Esophagus squamous epithelium (tissue), 5 donors: ENCODE results near the gene TGFBR3. TPM values are rescaled to one million over a fixed set of nuclear protein-coding genes. Genes with fewer than 3 reads are reported as not detected.
A peak's percentile ranks its signal among the peaks of the same experiment; 100 is the strongest.

Source experiments
- DNase-seq: peaks from one replicate; lab custom pipeline; 2025; lab: John Stamatoyannopoulos, UW
- H3K27ac ChIP-seq, 4 donors: fragments of 200-600 bp; sonication (generic); one replicate each; pipeline ENCODE4 v1.5.1; 2016 to 2019; ENCODE audit warnings: mild to moderate bottlenecking in 1 of 4
- H3K27me3 ChIP-seq, 4 donors: fragments of 200-600 bp; sonication (generic); 1 replicate in 3 of 4; 2 replicates in 1 of 4; pipeline versions ENCODE4 v1.5.1 to v1.6.0; 2017 to 2021; ENCODE audit warnings: antibody characterized with exemption in 1 of 4
- H3K36me3 ChIP-seq, 3 donors: fragments of 200-600 bp; sonication (generic); one replicate each; pipeline ENCODE4 v1.5.1; 2016 to 2019
- H3K4me1 ChIP-seq, 3 donors: fragments of 200-600 bp; sonication (generic); one replicate each; pipeline ENCODE4 v1.5.1; 2017 to 2019
- H3K4me3 ChIP-seq, 4 donors: fragments of 200-600 bp; sonication (generic); 1 replicate in 3 of 4; 2 replicates in 1 of 4; pipeline ENCODE4 v1.5.1; 2016 to 2019; ENCODE audit warnings: mild to moderate bottlenecking in 2 of 4, moderate library complexity in 1 of 4
- H3K9me3 ChIP-seq, 3 donors: fragments of 200-600 bp; sonication (generic); one replicate each; pipeline ENCODE4 v1.5.1; 2016 to 2019
- POLR2A ChIP-seq, 4 donors: fragments of 450-650 bp; IDR thresholded peaks; one replicate each; pipeline ENCODE4 v1.6.1; 2017; ENCODE audit warnings: antibody characterized with exemption in 4 of 4, mild to moderate bottlenecking in 4 of 4, moderate library complexity in 3 of 4
- WGBS, 2 donors: methylation state at CpG; one replicate each; pipeline ENCODE4 v1.1.5; 2018; 5-methylcytosine and 5-hydroxymethylcytosine counted together
- intact Hi-C: fragments of 100-400 bp; cut with DNase I; formaldehyde crosslinking; loops from one replicate; pipeline ENCODE4 v1.15.0; 2022
- total RNA-seq, 4 donors: library from RNA; depleted of rRNA; stranded (reverse); fragments of >200 nt; gene quantifications; one replicate each; pipeline ENCODE4 v1.1.0, GENCODE V29; 2016
- TF ChIP-seq, protein P1 (sequence below), 6 experiments: fragments of 450-650 bp in 4 of 6; fragments of 200-600 bp in 2 of 6; sonication (generic) in 2 of 6; IDR thresholded peaks; one replicate each; pipeline ENCODE4 v1.5.1; 2016 to 2019; ENCODE audit warnings: antibody characterized with exemption in 6 of 6, mild to moderate bottlenecking in 4 of 6, moderate library complexity in 4 of 6
- donor health status: DM: yes; HTN: yes; CAD: no.

TGFBR3 gene
- total RNA-seq, 4 donors from 2014 or later = 11.3 to 119 (median 30.7) TPM

DNA sequence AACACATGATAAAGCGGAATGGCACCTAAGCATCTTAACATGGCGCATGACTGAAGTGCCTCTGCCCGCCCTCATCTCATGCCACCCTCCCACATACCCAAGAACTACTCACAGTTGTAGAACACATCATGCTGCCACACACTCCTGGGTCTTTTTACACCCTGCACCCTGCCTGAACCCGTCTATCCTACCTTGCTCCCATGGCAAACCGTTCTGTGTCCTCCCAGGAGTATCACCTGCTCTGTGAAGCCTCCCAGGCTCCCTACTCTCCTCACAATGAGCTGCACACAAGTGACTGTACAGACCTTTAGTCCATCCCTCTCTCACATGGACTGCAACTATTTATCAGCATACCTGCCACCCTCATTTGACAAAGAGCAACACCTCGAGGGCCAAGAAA lies 144.0 kb downstream of the TGFBR3 start:
- intact Hi-C loops = no loop called here
- no peak overlapping the region for H3K4me3 ChIP-seq
- WGBS, 2 donors = 88% methylated on average over 6 of the region's 6 CpGs
- no peak for TF ChIP-seq POLR2A (IDR thresholded peaks at IDR 0.05)
- TF ChIP-seq, protein P1, sequence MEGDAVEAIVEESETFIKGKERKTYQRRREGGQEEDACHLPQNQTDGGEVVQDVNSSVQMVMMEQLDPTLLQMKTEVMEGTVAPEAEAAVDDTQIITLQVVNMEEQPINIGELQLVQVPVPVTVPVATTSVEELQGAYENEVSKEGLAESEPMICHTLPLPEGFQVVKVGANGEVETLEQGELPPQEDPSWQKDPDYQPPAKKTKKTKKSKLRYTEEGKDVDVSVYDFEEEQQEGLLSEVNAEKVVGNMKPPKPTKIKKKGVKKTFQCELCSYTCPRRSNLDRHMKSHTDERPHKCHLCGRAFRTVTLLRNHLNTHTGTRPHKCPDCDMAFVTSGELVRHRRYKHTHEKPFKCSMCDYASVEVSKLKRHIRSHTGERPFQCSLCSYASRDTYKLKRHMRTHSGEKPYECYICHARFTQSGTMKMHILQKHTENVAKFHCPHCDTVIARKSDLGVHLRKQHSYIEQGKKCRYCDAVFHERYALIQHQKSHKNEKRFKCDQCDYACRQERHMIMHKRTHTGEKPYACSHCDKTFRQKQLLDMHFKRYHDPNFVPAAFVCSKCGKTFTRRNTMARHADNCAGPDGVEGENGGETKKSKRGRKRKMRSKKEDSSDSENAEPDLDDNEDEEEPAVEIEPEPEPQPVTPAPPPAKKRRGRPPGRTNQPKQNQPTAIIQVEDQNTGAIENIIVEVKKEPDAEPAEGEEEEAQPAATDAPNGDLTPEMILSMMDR (IDR thresholded peaks at IDR 0.05) = no peak
- peaks cover 0 to 14% (median 0%) of the 10 kb centered on the region in 3 donors for H3K36me3 ChIP-seq
- H3K4me1 ChIP-seq = peaks cover 18 to 70% (median 43%) of the 10 kb centered on the region in 3 donors
- H3K9me3 ChIP-seq = no peaks in the 10 kb centered on the region
- DNase-seq = no peak
- peak overlapping the region in 3 of 4 donors; percentile 64 to 79 (median 71) for H3K27ac ChIP-seq
- no peaks in the 10 kb centered on the region for H3K27me3 ChIP-seq

GRCh38 chr1:91741301-91741700 lies 144.7 kb downstream of the TGFBR3 start:
- DNase-seq = no peak
- WGBS, 2 donors = 90 to 100% methylated on average over 4 to 5 of the region's 5 CpGs
- intact Hi-C loops = no loop called here
- H3K9me3 ChIP-seq = no peaks in the 10 kb centered on the region
- H3K27me3 ChIP-seq = no peaks in the 10 kb centered on the region
- peak overlapping the region in 3 of 4 donors; percentile 64 to 79 (median 71) for H3K27ac ChIP-seq
- H3K36me3 ChIP-seq = peaks cover 0 to 14% (median 0%) of the 10 kb centered on the region in 3 donors
- TF ChIP-seq, protein P1 (IDR thresholded peaks at IDR 0.05) = no peak
- no peak for TF ChIP-seq POLR2A (IDR thresholded peaks at IDR 0.05)
- H3K4me1 ChIP-seq = peaks cover 18 to 71% (median 46%) of the 10 kb centered on the region in 3 donors
- H3K4me3 ChIP-seq = no peak overlapping the region

- no peak overlapping the region for H3K4me3 ChIP-seq
- H3K27me3 ChIP-seq = no peaks in the 10 kb centered on the region
- intact Hi-C loops = no loop called here
- peak overlapping the region; percentile 70 to 87 (median 84) for H3K27ac ChIP-seq
- peaks cover 0 to 33% (median 0%) of the 10 kb centered on the region in 3 donors for H3K36me3 ChIP-seq
- WGBS, 2 donors = 91 to 95% methylated on average over 4 of the region's 4 CpGs
- DNase-seq = no peak
- H3K4me1 ChIP-seq = peaks cover 10 to 63% (median 30%) of the 10 kb centered on the region in 3 donors
- no peaks in the 10 kb centered on the region for H3K9me3 ChIP-seq
- TF ChIP-seq POLR2A (IDR thresholded peaks at IDR 0.05) = no peak
- TF ChIP-seq, protein P1 (IDR thresholded peaks at IDR 0.05) = no peak
Measured at GRCh38 chr1:91737650-91738049, 148.3 kb downstream of the TGFBR3 start.

GRCh38 chr1:91736715-91737615 lies 149.0 kb downstream of the TGFBR3 start:
- H3K4me3 ChIP-seq = peak overlapping the region in 1 of 4 donors; percentile 5
- WGBS, 2 donors = 55 to 61% methylated on average over 11 to 13 of the region's 13 CpGs
- peaks cover 0 to 33% (median 0%) of the 10 kb centered on the region in 3 donors for H3K36me3 ChIP-seq
- H3K27ac ChIP-seq = peak overlapping the region; percentile 70 to 87 (median 84)
- no peak for DNase-seq
- no peaks in the 10 kb centered on the region for H3K27me3 ChIP-seq
- intact Hi-C loops = no loop called here
- TF ChIP-seq, protein P1 (IDR thresholded peaks at IDR 0.05) = no peak
- no peak for TF ChIP-seq POLR2A (IDR thresholded peaks at IDR 0.05)
- H3K9me3 ChIP-seq = no peaks in the 10 kb centered on the region
- peaks cover 4 to 63% (median 30%) of the 10 kb centered on the region in 3 donors for H3K4me1 ChIP-seq
